Daoy (cell line): ENCODE results near the gene SPATA45. TPM values are rescaled to one million over a fixed set of nuclear protein-coding genes. Genes with fewer than 3 reads are reported as not detected.
"Not testable (repeated sequence)": the region's sequence is repeated elsewhere in the genome, so short reads cannot be mapped to it uniquely, and the experiment has no call there.

Source experiments
- DNase-seq: peaks from one replicate; pipeline ENCODE4 v3.0.0-alpha.2; 2015; ENCODE audit warnings: low read depth
- total RNA-seq: library from RNA; depleted of rRNA; stranded (reverse); fragments of >200 nt; shearing (Covaris generic); gene quantifications from 2 replicates; pipeline ENCODE4 v1.2.3, GENCODE V29; 2014; rRNA removed

The SPATA45 gene
- not detected in 2 replicates for total RNA-seq

DNA sequence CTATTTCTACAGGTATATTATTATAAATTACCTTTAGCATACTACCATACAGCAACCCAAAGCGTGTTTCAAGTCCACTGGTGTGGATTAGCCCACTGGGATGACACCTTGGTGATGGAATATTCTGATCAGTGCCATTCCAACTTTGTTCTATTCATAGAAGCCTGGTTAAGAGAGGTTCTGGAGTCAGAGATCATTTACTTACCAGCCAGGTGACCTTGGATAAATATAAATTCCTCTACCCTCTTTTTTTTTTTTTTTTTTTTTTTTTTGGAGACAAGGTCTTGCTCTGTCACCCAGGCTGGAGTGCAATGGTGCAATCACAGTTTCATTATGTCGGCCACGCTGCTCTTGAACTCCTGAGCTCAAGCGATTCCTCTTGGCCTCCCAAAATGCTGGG is at the start of gene SPATA45:
Gene SPATA45 (minus strand): TSS at position 101 of the 400 bp plus-strand sequence. CDS start 11,500 bp downstream, outside the sequence.
- no peak for DNase-seq

DNA sequence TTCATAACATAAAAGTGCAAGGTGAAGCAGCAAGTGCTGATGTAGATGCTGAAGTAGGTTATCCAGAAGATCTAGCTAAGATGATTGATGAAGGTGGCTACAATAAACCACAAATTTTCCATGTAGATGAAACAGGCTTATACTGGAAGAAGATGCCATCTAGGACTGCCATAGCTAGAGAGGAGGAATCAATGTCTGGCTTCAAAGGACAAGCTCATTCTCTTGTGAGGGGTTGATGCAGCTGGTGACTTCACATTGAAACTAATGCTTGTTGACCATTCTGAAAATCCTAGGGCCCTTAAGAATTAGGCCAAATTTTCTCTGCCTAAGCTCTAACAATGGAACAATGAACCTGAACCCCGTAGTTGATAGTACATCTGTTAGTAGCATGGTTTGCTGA is 44.7 kb upstream of the SPATA45 start:
- DNase-seq = no peak

DNA sequence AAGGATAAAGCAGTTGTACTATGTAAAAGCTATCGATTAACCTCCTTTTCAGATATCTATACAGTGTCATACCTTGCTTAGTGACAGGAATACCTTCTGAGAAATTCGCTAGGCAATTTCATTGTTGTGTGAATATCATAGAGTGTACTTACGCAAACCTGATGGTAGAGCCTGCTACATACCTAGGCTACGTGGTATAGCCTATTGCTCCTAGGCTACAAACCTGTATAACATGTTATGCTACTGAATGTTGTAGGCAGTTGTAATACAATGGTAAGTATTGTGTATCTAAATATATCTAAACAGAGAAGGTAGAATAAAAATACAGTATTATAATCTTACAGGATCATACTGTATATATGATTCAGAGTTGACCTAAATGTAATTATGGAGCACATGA is 37.1 kb upstream of the SPATA45 start:
- DNase-seq = no peak

DNA sequence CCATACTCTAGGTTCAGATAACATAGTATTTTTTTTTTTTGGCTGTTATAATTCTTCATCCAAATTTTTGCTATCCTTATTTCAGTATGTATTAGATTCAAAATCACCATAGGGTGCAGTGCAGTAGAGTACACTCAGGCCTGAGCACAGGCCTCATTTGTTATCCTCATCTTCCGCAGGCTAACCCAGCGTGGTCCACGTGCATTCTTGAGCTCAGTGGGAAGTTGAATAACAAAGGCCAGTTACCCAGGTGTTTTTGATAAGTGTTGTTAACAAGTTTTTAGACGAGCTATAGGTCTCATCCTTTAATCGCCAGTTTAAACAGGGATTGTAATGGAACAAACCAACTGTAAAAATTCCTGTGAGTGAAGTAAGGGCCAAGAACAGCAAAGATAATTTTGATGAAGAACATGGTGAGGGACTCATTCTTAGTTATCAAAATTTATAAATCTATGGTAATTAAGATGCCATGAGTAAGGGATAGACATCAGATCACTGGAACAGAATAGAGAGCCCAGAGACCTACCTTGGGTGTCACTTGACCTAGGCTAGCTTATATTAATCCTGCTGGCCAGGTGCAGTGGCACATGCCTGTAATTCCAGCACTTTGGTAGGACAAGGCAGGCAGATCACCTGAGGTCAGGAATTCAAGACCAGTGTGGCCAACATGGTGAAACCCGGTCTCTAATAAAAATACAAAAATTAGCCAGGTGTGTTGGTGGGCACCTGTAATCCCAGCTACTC is 32.7 kb upstream of the SPATA45 start:
- no peak for DNase-seq

DNA sequence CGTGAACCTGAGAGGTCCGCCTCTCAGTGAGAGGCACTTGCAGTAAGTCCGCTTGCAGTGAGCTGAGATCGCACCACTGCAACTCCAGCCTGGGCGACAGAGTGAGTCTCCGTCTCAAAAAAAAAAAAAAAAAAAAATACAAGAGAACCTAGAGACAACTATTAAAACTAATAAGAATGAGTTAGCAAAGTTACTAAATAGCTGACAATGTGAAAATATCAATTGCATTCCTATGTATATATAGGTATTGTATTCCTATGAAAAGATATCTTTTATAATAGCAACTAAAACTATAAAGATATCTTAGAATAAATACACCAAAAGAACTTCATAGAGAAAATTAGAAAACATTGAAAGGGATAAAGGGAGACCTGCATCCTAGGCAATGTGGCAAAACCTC is 31.0 kb upstream of the SPATA45 start:
- no peak for DNase-seq

DNA sequence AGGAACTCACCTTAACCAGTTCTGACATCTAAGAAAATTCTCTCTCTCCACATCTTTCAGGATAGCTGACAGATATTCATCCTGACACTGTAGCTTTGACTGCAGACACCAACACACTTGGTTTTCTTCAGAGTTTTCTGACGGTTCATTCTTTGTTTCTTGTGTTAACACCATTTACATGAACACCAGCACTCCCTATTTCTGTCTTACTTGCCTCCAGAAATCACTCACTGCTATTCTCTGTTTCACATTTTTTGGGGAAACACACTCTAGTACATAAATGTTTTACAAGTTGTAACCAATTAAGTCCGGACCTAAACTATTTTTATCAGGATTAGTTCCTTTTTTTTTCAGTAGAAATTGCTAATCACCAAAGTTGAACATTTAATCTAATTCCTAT is 26.1 kb upstream of the SPATA45 start:
- DNase-seq = no peak

DNA sequence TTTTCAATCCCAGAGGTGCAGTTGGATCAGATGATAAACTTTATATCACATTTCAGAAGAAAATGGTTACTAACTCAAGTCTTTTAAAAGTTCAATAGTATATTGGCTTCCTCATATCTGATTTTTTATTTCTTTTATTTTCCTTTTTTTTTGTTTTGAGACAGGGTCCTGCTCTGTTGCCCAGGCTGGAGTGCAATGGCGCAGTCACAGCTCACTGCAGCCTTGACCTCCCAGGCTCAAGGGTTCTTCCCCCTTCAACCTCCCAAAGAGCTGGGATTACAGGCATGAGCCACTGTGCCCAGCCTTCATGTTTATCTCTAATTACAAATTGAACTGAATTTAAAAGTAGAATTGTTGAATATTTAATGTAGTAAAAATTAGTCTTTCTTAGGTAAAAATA is 24.5 kb upstream of the SPATA45 start:
- no peak for DNase-seq

DNA sequence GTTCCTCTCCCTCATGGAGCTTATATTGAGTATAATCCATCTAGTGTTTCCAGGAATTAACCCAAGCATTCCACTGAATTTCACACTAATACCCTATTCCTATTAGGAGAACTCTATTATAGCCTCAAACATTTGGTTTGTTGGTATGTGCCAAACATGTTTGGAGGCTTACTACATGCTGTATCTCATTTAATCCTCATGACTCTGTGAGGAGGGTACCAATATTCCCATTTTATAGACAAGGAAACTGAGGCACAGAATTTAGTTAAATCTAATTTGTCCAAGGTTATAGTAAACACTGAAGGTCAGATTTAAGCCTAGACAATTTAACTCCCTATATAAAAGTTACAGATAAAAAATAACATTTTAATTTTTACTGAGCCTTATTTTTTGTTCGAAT is 19.7 kb upstream of the SPATA45 start:
- no peak for DNase-seq

DNA sequence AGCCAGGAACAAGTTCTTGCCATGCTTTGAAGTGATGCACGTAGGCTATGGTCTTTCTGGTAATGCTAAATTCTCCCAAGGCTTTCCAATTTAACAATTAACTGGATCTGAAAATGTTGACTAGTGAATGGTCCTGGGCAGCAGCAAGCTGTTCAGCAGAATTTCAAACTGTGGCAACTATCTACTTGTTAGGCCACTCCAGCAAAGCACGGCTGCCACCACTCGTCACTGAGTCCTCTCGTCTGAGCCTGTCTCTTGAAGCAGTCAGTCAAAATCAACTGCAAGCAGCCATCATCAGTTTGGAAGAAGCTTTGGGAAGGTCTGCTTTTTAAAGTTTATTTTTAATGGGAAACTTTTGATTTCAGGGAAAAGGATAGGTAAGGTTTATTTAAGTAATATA is 16.8 kb upstream of the SPATA45 start:
- no peak for DNase-seq

DNA sequence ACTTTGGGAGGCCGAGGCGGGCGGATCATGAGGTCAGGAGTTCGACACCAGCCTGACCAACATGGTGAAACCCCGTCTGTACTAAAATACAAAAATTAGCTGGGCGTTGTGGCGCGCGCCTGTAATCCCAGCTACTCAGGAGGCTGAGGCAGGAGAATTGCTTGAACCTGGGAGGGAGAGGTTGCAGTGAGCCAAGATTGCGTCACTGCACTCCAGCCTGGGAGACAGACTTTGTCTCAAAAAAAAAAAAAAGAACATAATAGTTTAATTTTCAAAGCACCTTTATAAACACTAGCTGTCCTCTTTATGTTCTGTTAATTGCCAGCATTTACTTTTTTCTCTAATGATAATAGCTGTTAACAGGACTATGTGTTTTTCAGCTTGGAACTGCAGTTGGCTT is 15.9 kb upstream of the SPATA45 start:
- DNase-seq = not testable (repeated sequence)

DNA sequence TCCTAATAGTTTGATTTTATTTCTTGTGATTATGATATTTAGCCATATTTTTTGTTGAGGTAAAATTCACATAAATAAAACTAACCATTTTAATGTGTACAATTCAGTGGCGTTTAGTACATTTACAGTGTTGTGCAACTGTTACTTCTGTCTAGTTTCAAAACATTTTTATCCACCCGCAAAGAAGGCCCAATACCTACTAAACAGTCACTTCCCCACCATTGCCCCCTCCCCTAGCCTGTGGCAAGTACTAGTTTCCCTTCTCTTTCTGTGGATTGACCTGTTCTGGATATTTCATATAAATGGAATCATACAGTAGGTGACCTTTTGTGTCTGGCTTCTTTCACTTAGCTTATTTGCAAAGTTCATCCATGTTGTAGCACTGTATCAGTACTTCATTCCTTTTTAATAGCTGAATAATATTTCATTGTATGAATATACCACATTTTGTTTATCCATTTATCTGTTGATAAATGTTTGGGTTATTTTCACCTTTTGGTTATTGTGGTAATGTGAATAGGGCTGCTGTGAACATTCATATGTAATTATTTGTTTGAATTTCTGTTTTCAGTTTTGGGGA is 14.8 kb upstream of the SPATA45 start:
- no peak for DNase-seq

DNA sequence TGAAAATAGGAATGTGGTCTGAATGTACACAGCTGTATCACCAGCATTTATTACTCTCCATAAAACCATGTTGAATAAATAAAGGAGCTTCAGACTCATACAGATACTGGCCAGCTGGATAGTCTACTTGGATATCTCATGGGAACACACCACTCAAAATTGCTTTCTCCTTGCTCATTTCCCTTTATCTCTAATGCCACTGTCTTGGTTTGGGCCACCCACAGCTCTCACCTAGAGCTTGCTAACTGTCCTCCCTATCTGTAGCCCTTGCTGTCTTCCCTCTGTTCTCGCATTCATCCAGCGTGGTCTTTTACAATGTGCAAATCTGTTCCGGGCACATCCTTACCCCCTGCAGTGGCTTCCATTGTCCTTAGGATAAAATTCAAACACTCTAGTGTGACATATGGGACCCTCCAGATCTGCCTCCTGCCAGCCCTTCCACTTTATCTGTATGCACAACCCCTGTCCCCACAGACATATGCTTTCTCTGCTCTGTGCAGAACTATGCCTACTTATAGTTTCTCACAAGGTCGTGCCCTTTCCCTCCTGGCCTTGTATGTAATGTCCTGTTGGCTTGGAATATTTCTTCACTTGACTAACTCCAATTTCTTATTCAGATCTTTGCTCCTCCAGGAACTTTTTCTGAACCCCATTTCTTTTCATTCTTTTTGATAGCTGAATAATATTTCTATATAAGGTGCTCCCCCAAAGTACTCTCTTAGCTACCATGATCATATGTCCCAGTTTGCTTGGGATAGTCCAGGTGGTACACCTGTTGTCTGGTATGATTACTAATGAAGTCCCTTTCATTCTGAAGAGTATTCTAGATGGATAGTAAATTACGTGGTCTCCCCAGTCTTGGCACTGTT is 13.5 kb upstream of the SPATA45 start:
- DNase-seq = peak; percentile 13

DNA sequence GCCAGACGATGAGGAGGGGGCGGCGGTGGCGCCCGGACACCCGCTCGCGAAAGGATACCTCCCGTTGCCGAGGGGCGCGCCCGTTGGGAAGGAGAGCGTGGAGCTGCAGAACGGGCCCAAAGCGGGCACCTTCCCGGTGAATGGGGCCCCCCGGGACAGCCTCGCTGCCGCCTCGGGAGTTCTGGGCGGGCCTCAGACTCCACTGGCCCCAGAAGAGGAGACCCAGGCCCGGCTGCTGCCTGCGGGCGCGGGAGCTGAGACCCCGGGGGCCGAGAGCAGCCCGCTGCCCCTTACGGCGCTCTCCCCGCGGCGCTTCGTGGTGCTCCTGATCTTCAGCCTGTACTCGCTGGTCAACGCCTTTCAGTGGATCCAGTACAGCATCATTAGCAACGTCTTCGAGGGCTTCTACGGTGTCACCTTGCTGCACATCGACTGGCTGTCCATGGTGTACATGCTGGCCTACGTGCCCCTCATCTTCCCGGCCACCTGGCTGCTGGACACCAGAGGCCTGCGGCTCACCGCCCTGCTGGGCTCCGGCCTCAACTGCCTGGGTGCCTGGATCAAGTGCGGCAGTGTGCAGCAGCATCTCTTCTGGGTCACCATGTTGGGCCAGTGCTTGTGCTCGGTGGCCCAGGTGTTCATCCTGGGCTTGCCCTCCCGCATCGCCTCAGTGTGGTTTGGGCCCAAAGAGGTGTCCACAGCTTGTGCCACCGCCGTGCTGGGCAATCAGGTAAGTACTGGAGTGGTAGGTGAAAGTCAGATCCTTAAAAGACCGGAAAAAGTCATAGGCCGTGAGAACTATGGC is 11.2 kb upstream of the SPATA45 start:
- DNase-seq = peak; percentile 44

DNA sequence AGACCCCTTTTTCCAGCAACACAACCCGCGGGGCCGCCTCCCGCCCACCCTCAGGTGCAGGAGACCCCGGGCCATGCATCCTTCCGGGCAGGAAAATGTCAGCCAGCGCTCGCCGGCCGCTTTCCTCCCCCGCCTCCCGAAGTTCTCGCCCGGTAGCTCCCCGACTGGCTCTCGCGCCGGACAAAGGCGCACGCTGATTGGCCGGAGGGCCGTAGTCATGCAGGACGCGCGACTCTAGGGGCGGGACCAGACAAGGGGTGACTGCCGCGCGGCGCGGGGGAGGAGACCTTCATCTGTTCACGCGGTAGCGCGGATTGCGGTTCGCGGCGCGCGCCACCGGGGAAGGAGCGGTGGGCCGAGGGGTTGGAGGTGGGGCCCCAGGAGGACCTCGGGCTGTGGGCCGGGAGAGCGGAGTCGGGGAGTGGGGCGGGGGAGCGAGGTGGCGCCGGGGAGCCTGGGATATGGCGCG is 10.6 kb upstream of the SPATA45 start, which contains the start of gene FLVCR1:
Gene FLVCR1 (plus strand): TSS at position 284 of the 469 bp plus-strand sequence. CDS start 178 bp downstream, at position 462.
- peak; percentile 99 for DNase-seq

DNA sequence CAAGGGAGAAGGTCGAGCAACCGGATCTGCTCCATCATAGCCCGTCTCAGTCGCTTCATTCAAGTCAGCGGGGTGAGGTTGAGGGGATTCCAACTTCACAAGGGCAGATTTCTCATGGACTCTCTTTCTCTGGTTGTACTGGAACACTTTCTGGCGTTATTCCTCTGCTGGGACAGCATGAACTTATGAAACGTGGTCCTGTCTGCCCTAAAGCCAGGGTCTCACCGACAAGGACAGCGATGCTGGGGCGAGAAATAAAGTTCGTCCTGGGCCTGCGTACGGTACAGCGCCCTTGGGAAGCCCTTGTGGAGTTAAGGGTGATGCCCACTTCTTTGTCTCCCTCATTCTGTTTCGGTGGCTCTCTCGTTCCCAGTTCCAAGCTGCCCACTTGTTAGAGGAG is 9.3 kb upstream of the SPATA45 start:
- DNase-seq = no peak

DNA sequence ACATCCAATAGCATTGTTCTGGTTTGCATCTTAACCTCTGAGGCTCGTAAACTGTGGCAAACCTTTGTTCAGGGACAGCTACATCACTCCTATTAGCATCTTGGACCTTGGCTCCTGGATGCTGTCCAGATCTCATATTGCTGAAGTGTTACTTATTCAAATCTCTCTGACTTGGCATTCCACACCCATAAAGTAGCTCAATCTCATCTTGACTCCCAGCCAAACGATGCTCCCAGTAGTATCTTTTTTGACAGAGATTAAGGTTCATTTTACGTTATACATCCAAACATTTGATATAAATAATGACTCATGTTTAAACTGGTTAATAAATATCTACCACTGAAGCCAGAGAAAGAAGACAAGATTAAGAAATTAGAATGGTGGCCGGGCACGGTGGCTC is 6.2 kb upstream of the SPATA45 start:
- DNase-seq = no peak

DNA sequence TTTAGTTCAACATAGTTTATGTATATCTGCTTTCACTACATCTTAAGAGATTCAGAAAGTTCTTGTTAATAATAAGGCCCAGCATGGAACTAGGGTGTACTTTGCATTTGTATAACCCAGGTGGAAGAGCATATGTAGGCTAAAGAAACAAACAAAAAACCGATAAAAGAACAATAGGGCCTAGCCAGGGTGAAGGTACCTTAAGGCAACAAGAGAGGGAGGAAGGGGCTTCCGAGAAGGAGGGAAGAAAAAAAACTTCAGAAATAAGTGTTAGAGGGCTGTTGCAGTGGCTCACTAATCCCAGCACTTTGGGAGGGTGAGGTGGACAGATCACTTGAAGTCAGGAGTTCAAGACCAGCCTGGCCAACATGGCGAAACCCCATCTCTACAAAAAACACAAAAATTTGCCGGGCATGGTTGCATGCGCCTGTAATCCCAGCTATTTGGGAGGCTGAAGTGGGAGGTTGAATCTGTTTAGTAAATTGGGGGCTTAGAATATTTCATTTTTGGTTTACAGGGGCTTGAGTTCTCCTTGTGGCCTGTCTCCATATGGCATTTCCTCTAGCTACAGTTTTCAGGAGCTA is 4.7 kb upstream of the SPATA45 start:
- no peak for DNase-seq

DNA sequence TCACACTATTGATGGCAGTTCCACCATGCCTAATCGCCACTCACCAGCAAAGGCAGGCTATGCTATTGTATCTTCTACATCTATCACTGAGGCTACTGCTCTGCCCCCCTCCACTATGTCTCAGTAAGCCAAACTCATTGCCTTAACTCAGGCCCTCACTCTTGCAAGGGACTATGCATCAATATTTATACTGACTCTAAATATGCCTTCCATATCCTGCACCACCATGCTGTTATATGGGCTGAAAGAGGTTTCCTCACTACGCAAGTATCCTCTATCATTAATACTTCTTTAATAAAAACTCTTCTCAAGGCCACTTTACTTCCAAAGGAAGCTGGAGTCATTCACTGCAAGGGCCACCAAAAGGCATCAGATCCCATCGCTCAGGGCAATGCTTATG is 2.9 kb downstream of the SPATA45 start:
- not testable (repeated sequence) for DNase-seq

DNA sequence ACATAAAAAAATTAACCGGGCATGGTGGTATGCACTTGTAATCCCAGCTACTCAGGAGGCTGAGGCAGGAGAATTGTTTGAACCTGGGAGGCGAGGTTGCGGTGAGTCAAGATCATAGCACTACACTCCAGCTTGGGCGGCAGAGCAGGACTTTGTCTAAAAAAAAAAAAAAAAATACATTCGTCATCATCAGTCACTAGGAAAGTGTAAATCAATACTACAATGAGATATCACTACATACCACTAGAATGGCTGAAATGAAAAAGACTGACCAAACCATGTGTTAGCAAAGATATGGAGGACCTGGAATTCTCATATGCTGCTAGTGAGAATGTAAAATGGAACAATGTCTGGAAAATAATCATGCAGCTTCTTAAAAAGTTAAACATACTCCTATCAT is 9.3 kb downstream of the SPATA45 start:
- peak; percentile 21 for DNase-seq

DNA sequence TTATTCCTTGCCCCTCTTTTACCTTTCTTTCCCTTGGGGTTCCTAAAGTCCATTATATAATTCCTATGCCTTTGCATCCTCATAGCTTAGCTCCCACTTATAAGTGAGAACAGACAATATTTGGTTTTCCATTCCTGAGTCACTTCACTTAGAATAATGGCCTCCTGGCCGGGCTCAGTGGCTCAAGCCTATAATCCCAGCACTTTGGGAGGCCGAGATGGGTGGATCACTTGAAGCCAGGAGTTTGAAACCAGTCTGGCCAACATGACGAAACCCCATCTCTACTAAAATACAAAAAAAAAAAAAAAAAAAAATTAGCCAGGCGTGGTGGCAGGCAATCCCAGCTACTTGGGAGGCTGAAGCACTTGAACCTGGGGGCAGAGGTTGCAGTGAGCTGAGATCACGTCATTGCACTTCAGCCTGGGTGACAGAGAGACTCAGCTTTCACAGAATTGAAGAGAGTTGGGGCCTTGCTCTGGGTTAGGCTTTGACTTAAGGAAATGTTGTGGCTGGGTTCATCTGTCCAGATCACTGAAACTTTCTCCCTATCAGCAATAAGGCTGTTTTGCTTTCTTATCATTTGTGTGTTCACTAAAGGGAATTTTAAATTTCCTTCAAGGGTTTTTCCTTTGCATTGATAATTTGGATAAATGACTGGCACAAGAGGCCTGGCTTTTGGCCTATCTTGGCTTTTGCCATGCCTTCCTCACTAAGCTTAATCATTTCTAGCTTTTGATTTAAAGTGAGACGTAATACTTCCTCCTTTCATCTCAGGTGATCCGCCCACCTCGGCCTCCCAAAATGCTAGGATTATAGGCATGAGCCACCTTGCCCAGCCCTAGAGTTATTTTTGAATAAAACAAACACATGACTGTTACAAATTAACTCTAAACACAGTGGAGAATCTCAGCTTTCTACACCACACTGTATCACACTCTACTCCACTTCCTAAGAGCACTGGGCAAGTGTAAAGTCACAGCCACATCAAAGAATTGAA is 13.9 kb downstream of the SPATA45 start:
- DNase-seq = not testable (repeated sequence)
